PC-9 (cell line): ENCODE data around the gene PPP1R1C. TPM values are rescaled to one million over a fixed set of nuclear protein-coding genes. Genes with fewer than 3 reads are reported as not detected.

Source experiments
- BruUV-seq: library from RNA; stranded (reverse); fragments of 400-500 nt; replicated peaks from 2 replicates; lab custom pipeline; 2021; lab: Mats Ljungman, UMichigan
- CTCF ChIA-PET: fragments of 300-600 bp; sonication (Branson Sonifier 250); formaldehyde crosslinking; loops from one replicate; lab custom pipeline; 2022; ENCODE audit warnings: antibody characterized with exemption; lab: Charles Lee
- POLR2A ChIA-PET: fragments of 300-600 bp; sonication (Branson Sonifier 250); formaldehyde crosslinking; loops from one replicate; lab custom pipeline; 2022; ENCODE audit warnings: antibody characterized with exemption; ENCODE audit not compliant: unreplicated experiment; lab: Charles Lee
- DNase-seq, 2 experiments: peaks; one replicate each; pipeline versions ENCODE4 v3.0.0 to v3.0.0-alpha.2; 2015 to 2022; ENCODE audit warnings: mixed read lengths in 1 of 2
- H2AFZ ChIP-seq: fragments of 200-600 bp; sonication (generic); 2 replicates; pipeline ENCODE4 v1.8.1; 2017; ENCODE audit warnings: antibody characterized with exemption
- H3F3A ChIP-seq: fragments of 200-600 bp; sonication (generic); 2 replicates; pipeline ENCODE4 v1.8.1; 2017; ENCODE audit warnings: antibody characterized with exemption, mild to moderate bottlenecking, low read depth; ENCODE audit not compliant: insufficient read depth
- H3K27ac ChIP-seq: fragments of 200-600 bp; sonication (generic); 2 replicates; pipeline ENCODE4 v1.6.1; 2016; ENCODE audit warnings: mixed run types
- H3K27me3 ChIP-seq: fragments of 200-600 bp; sonication (generic); 2 replicates; pipeline ENCODE4 v1.6.1; 2016; ENCODE audit warnings: low read depth, mixed run types; ENCODE audit not compliant: insufficient read depth
- H3K36me3 ChIP-seq: fragments of 200-600 bp; sonication (generic); 2 replicates; pipeline ENCODE4 v1.6.1; 2016; ENCODE audit warnings: low read depth, mixed run types
- H3K4me1 ChIP-seq: fragments of 200-600 bp; sonication (generic); replicated peaks from 2 replicates; pipeline ENCODE4 v1.6.1; 2016; ENCODE audit warnings: mixed run types; ENCODE audit not compliant: insufficient read depth
- H3K4me2 ChIP-seq: fragments of 200-600 bp; sonication (generic); 2 replicates; pipeline ENCODE4 v1.6.1; 2017; ENCODE audit warnings: mixed run types
- H3K4me3 ChIP-seq: fragments of 200-600 bp; sonication (generic); 2 replicates; pipeline ENCODE4 v1.6.1; 2016; ENCODE audit warnings: mixed run types
- H3K79me2 ChIP-seq: fragments of 200-600 bp; sonication (generic); 2 replicates; pipeline ENCODE4 v1.6.1; 2017; ENCODE audit warnings: low read depth, mixed run types
- H3K9me2 ChIP-seq: fragments of 200-600 bp; sonication (generic); 2 replicates; pipeline ENCODE4 v1.8.1; 2017; ENCODE audit warnings: mild to moderate bottlenecking; ENCODE audit not compliant: insufficient read depth
- H3K9me3 ChIP-seq: fragments of 200-600 bp; sonication (generic); 2 replicates; pipeline ENCODE4 v1.8.1; 2016; ENCODE audit warnings: low read depth; ENCODE audit not compliant: insufficient read depth
- H4K20me1 ChIP-seq: fragments of 200-600 bp; sonication (generic); 2 replicates; pipeline ENCODE4 v1.8.1; 2017; ENCODE audit not compliant: insufficient read depth
- EZH2 ChIP-seq: fragments of 200-600 bp; sonication (generic); IDR thresholded peaks from 2 replicates; pipeline ENCODE4 v1.8.0; 2017; ENCODE audit warnings: antibody characterized with exemption, low read depth
- intact Hi-C: fragments of 100-400 bp; cut with micrococcal nuclease; formaldehyde crosslinking; loops from one replicate; pipeline ENCODE4 v1.10.0; 2022; ENCODE audit not compliant: unreplicated experiment
- total RNA-seq: library from RNA; stranded (reverse); gene quantifications from 2 replicates; pipeline ENCODE4 v1.2.3, GENCODE V29; 2021
- TF ChIP-seq, protein P1 (sequence below): fragments of 200-600 bp; sonication (generic); conservative IDR thresholded peaks from 2 replicates; pipeline ENCODE4 v1.6.1; 2017; ENCODE audit warnings: mixed run types, antibody characterized with exemption, mild to moderate bottlenecking, moderate library complexity

PPP1R1C gene
- total RNA-seq, 1 experiment from 2014 or later = 27.5 TPM

DNA sequence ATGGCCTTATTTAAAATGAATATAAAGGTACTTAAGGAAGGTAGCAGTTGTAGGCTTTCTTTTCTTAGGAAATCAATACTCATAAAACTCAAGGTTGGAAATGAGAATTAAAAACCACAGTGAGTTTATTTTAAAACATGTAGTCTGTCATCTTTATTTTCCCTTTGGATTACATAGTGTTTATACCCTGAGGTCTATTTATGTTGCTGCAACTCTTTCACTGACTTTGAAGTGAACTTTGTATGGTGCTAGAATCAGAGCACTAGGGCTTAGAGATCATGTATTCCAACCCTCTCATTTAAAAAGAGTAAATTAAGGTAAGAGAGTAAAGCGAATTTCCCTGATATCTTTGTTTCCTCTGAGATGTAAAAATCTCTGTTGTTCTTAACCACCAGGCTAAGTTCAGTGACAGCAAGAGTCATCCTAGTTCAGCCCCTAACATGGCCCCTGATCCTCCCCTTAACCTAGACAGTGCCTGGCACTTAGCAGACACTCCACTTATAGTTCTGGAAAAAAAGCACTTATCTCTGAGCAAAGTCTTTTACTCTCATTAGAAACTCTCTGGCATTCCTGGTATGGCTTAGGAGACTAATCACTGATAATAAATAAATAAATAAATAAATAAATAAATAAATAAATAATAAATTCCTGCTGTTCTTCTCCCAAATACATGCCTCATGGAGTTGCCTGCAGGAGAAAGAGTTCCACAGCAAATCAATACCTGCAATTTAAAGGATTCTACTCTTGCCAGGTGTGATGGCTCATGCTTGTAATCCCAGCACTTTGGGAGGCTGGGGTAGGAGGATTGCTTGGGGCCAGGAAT lies 33.0 kb upstream of the PPP1R1C start:
- peaks cover 5% of the 10 kb centered on the region for H3F3A ChIP-seq
- H3K36me3 ChIP-seq = no peaks in the 10 kb centered on the region
- CTCF ChIA-PET = no interaction called here
- intact Hi-C loops = loop anchor here (10.0 kb wide), 1 partner anchor 1208 kb away; no protein-coding TSS in a partner anchor
- H3K4me3 ChIP-seq = no peak overlapping the region
- H3K9me2 ChIP-seq = no peaks in the 10 kb centered on the region; the same call in 1 of the 2 replicates
- H3K79me2 ChIP-seq = no peaks in the 10 kb centered on the region
- POLR2A ChIA-PET = no interaction called here
- no peaks in the 10 kb centered on the region for H3K27me3 ChIP-seq
- DNase-seq = no peak
- no peak overlapping the region for H3K27ac ChIP-seq
- no peaks in the 10 kb centered on the region for H4K20me1 ChIP-seq
- H3K9me3 ChIP-seq = peaks cover 13% of the 10 kb centered on the region
- no peak overlapping the region for H3K4me2 ChIP-seq
- peaks cover 26% of the 10 kb centered on the region for H3K4me1 ChIP-seq
- BruUV-seq = no TSS peak
- TF ChIP-seq, protein P1, sequence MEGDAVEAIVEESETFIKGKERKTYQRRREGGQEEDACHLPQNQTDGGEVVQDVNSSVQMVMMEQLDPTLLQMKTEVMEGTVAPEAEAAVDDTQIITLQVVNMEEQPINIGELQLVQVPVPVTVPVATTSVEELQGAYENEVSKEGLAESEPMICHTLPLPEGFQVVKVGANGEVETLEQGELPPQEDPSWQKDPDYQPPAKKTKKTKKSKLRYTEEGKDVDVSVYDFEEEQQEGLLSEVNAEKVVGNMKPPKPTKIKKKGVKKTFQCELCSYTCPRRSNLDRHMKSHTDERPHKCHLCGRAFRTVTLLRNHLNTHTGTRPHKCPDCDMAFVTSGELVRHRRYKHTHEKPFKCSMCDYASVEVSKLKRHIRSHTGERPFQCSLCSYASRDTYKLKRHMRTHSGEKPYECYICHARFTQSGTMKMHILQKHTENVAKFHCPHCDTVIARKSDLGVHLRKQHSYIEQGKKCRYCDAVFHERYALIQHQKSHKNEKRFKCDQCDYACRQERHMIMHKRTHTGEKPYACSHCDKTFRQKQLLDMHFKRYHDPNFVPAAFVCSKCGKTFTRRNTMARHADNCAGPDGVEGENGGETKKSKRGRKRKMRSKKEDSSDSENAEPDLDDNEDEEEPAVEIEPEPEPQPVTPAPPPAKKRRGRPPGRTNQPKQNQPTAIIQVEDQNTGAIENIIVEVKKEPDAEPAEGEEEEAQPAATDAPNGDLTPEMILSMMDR = no peak
- TF ChIP-seq EZH2 = no peak
- peak overlapping the region; percentile 20; the same call in 1 of the 2 replicates for H2AFZ ChIP-seq

DNA sequence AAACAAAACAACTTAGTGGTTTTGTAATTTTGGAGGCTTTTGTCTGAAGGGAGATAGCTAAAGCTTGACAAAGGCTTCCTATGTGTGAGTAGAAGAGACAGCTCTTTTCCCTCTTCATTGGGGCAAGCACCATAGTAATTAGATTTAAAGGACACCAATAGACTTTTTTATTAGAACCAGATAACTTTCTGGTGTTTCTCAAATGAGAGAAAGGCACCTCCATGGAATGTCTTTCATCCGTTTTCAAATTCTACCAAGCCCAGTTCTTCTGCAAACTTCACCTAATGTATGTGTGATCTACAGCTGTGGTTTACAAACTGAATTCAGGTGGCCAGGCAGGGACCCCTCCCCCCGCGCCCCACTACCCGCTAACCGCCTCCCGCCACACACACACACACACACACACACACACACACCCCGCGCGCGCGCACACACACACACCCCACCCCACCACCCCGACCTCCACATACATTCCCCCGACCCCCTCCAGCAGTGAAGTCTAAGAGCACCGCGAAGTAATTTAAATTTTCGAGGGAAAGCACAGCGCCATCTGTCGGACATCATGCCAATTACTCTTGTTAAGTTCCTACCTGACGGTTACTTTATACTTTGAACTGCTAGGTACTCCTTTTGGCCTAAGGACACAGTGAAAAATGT lies 31.6 kb upstream of the PPP1R1C start:
- TF ChIP-seq EZH2 = no peak
- TF ChIP-seq, protein P1 = peak; percentile 69
- Histone ChIP-seq H2AFZ (peak overlapping the region; percentile 5; the same call in 1 of the 2 replicates), H3K27ac (no peak overlapping the region), H3F3A (peaks cover 5% of the 10 kb centered on the region; the same call in 1 of the 2 replicates), H3K36me3 (no peaks in the 10 kb centered on the region), H3K9me2 (no peaks in the 10 kb centered on the region; the same call in 1 of the 2 replicates), H3K4me1 (peaks cover 18% of the 10 kb centered on the region), H3K9me3 (peaks cover 10% of the 10 kb centered on the region), H3K79me2 (no peaks in the 10 kb centered on the region), H3K4me3 (no peak overlapping the region), H3K4me2 (no peak overlapping the region), H3K27me3 (no peaks in the 10 kb centered on the region), H4K20me1 (no peaks in the 10 kb centered on the region)
- ChIA-PET POLR2A (interaction anchor here (0.6 kb wide), 2 partner anchors 37 to 169 kb away, joined by 3 to 7 read pairs; no protein-coding TSS in a partner anchor), CTCF (interaction anchor here (0.5 to 1.1 kb wide), 14 partner anchors 10 to 1084 kb away, joined by 3 to 15 read pairs (median 4); partner anchors contain the start of gene NCKAP1)
- no TSS peak for BruUV-seq
- peak in 1 of 2 experiments; percentile 80 for DNase-seq
- intact Hi-C loops = loop anchor here (1.0 to 10.0 kb wide), 7 partner anchors 37 to 1209 kb away; no protein-coding TSS in a partner anchor

DNA sequence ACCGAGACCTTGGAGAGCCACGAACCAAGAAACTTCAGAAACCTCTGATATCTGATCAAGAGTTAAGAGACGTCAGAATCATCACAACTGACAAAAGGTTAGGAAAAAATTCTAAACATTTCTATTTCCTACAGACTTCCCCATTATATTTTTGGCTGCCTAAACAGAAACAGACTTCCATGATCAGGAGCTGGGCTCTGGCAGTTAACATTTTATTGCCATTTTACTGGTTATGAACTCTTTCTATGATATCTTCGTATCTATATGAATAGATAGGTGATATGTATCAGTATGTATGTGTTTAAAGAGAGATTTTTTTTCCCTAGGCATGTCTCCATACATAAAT lies 31.1 kb upstream of the PPP1R1C start:
- Histone ChIP-seq H3F3A (peaks cover 5% of the 10 kb centered on the region; the same call in 1 of the 2 replicates), H4K20me1 (no peaks in the 10 kb centered on the region), H3K27ac (peak overlapping the region; percentile 53), H3K36me3 (no peaks in the 10 kb centered on the region), H3K4me3 (no peak overlapping the region), H3K4me1 (peaks cover 20% of the 10 kb centered on the region), H3K9me2 (no peaks in the 10 kb centered on the region; the same call in 1 of the 2 replicates), H3K9me3 (peaks cover 10% of the 10 kb centered on the region), H3K79me2 (no peaks in the 10 kb centered on the region), H2AFZ (no peak overlapping the region), H3K4me2 (0 out of 2 replicates have a peak overlapping the region, but pooled peaks have one; percentile 11), H3K27me3 (no peaks in the 10 kb centered on the region)
- BruUV-seq = TSS peak; percentile 84
- TF ChIP-seq, protein P1 = peak; percentile 4; the same call in 1 of the 2 replicates
- TF ChIP-seq EZH2 = no peak
- DNase-seq = no peak
- intact Hi-C loops = loop anchor here (1.0 to 10.0 kb wide), 7 partner anchors 38 to 1210 kb away; no protein-coding TSS in a partner anchor
- ChIA-PET CTCF (interaction anchor here (0.5 to 1.1 kb wide), 12 partner anchors 17 to 1084 kb away, joined by 3 to 12 read pairs (median 3); partner anchors contain the start of gene NCKAP1), POLR2A (interaction anchor here (0.7 kb wide), 2 partner anchors 21 to 237 kb away, joined by 7 to 9 read pairs; no protein-coding TSS in a partner anchor)
